ENCODE measurements around the gene ALK.

The ALK gene

GRCh38 chr2:29143657-29144056, 777.7 kb downstream of the ALK start:
- TF ChIP-seq, protein P1, sequence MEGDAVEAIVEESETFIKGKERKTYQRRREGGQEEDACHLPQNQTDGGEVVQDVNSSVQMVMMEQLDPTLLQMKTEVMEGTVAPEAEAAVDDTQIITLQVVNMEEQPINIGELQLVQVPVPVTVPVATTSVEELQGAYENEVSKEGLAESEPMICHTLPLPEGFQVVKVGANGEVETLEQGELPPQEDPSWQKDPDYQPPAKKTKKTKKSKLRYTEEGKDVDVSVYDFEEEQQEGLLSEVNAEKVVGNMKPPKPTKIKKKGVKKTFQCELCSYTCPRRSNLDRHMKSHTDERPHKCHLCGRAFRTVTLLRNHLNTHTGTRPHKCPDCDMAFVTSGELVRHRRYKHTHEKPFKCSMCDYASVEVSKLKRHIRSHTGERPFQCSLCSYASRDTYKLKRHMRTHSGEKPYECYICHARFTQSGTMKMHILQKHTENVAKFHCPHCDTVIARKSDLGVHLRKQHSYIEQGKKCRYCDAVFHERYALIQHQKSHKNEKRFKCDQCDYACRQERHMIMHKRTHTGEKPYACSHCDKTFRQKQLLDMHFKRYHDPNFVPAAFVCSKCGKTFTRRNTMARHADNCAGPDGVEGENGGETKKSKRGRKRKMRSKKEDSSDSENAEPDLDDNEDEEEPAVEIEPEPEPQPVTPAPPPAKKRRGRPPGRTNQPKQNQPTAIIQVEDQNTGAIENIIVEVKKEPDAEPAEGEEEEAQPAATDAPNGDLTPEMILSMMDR (IDR thresholded peaks at IDR 0.05) = no peak

Data from LNCAP (cell line).